ENCODE measurements around the gene MRM1. TPM values are rescaled to one million over a fixed set of nuclear protein-coding genes. Genes with fewer than 3 reads are reported as not detected.

MRM1 gene
- polyA plus RNA-seq, 2 of the 4 experiments (the other 2 are of a cell fraction) = 12.7 to 21.7 TPM

DNA sequence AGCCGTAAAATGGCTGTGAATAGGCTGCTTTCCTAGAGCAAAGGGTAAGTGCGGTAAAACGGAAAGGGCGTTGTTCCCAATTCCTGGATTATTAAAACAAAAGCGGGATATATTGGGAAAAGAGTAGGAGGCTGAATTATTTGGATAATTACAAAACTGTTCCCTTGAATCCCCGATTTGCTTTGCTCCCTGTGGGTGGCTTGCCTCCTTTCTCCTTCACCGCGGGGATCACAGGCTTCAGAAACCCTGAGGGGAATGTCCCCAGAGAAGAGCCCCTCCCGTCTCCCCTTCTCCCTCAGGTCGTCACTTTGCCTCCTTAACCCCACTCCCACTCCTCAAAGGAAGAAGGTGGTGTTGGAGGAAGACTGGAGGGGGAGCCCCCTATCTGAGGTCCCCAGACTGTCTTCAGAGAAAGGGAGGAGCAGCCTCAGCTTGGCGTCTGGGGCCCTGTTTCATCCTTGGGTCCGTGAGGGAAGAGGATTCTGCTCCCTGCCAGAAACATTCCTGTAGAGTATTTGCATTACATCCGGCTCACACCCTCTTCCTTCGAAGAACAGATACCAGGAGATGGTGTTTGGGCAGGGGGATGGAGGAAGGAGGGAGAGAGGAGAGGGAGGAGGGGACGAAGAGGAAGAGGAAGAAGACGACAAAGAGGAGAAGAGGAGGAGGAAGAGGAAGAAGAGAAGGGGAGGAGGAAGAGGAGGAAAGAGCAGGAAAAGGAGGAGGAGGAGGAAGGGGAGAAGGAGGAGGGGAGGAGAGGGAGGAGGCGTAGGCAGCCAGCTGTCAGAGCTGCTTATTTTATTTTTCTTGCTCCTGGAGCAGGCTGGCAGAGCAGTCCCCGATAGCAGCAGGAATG is 31.8 kb downstream of the MRM1 start:
- FAIRE-seq (no peak), ATAC-seq (no peak), DNase-seq (ENCODE audit: low read depth in 1 of 2, low spot score in 1 of 2) (no peak)
- ChIA-PET POLR2A (interaction anchor here (0.7 kb wide), 1 partner anchor 253 kb away, joined by 3 read pairs; no protein-coding TSS in a partner anchor), CTCF (interaction anchor here (0.6 to 17.4 kb wide), 5 partner anchors 9 to 415 kb away, joined by 3 to 263 read pairs (median 3); no protein-coding TSS in a partner anchor)
- Histone ChIP-seq H3K27ac (no peak overlapping the region), H3K4me1 (no peaks in the 10 kb centered on the region), H3K4me2 (no peak overlapping the region), H3K4me3 (no peak overlapping the region), H3K9me3 (no peaks in the 10 kb centered on the region)
- 52% methylated on average over 18 of the region's 18 CpGs for WGBS (ENCODE audit: missing lambda C conversion rate)
- no peak for TF ChIP-seq ESRRA (IDR thresholded peaks at IDR 0.05; ENCODE audit: borderline replicate concordance, low read length)
- TF ChIP-seq PHF8 (IDR thresholded peaks at IDR 0.05; ENCODE audit: borderline replicate concordance, low read depth) = no peak
- no peak for TF ChIP-seq JUN (IDR thresholded peaks at IDR 0.05)
- TF ChIP-seq NR3C1 (IDR thresholded peaks at IDR 0.05) = no peak
- TF ChIP-seq HOXB13 (CRISPR knock-in tag; IDR thresholded peaks at IDR 0.05; ENCODE audit: low read depth) = no peak
- no peak for TF ChIP-seq RCOR1 (IDR thresholded peaks at IDR 0.05; ENCODE audit: low read depth, low read length)
- TF ChIP-seq HOXA7 (CRISPR knock-in tag; IDR thresholded peaks at IDR 0.05) = no peak
- TF ChIP-seq TFCP2L1 (CRISPR knock-in tag; IDR thresholded peaks at IDR 0.05) = no peak

DNA sequence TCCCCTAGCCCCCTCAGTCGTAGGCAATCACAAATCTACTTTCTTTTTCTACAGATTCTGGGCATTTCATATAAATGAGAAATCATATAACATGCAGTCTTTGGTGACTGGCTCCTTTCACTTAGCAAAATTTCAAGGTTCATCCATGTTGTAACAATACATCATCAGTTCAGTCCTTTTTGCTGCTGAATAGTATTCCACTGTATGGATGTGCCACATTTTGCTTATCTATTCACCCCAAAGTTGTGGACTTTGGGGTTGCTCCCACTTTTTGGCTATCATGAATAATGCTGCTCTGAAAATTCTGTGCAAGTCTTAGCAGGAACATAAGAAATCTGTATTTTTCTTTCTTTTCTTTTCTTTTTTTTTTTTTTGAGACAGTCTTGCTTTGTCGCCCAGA is 39.0 kb downstream of the MRM1 start:
- FAIRE-seq (no peak), DNase-seq (ENCODE audit: low read depth in 1 of 2, low spot score in 1 of 2) (no peak), ATAC-seq (no peak)
- WGBS (ENCODE audit: missing lambda C conversion rate) = 82% methylated on average over 2 of the region's 2 CpGs
- H3K4me2 ChIP-seq = no peak overlapping the region
- no peaks in the 10 kb centered on the region for H3K4me1 ChIP-seq
- TF ChIP-seq, protein P1, sequence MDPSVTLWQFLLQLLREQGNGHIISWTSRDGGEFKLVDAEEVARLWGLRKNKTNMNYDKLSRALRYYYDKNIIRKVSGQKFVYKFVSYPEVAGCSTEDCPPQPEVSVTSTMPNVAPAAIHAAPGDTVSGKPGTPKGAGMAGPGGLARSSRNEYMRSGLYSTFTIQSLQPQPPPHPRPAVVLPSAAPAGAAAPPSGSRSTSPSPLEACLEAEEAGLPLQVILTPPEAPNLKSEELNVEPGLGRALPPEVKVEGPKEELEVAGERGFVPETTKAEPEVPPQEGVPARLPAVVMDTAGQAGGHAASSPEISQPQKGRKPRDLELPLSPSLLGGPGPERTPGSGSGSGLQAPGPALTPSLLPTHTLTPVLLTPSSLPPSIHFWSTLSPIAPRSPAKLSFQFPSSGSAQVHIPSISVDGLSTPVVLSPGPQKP (IDR thresholded peaks at IDR 0.05; ENCODE audit: low read depth, low read length) = no peak
- TF ChIP-seq, protein P2, sequence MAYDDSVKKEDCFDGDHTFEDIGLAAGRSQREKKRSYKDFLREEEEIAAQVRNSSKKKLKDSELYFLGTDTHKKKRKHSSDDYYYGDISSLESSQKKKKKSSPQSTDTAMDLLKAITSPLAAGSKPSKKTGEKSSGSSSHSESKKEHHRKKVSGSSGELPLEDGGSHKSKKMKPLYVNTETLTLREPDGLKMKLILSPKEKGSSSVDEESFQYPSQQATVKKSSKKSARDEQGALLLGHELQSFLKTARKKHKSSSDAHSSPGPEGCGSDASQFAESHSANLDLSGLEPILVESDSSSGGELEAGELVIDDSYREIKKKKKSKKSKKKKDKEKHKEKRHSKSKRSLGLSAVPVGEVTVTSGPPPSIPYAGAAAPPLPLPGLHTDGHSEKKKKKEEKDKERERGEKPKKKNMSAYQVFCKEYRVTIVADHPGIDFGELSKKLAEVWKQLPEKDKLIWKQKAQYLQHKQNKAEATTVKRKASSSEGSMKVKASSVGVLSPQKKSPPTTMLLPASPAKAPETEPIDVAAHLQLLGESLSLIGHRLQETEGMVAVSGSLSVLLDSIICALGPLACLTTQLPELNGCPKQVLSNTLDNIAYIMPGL (CRISPR knock-in tag; IDR thresholded peaks at IDR 0.05; ENCODE audit: borderline replicate concordance) = no peak
- no peak for TF ChIP-seq ZC3H11A (IDR thresholded peaks at IDR 0.05)
- no peak for TF ChIP-seq CHD4 (IDR thresholded peaks at IDR 0.05; ENCODE audit: borderline replicate concordance)
- no peak for TF ChIP-seq RAD21 (conservative IDR thresholded peaks at IDR 0.05 in 1 of 2, IDR thresholded peaks at IDR 0.05 in 1 of 2)
- TF ChIP-seq, protein P3, sequence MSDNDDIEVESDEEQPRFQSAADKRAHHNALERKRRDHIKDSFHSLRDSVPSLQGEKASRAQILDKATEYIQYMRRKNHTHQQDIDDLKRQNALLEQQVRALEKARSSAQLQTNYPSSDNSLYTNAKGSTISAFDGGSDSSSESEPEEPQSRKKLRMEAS (IDR thresholded peaks at IDR 0.05) = no peak
- no peak for TF ChIP-seq ESRRA (IDR thresholded peaks at IDR 0.05; ENCODE audit: borderline replicate concordance, low read length)
- no peak for TF ChIP-seq HOXA7 (CRISPR knock-in tag; IDR thresholded peaks at IDR 0.05)
- TF ChIP-seq TFCP2L1 (CRISPR knock-in tag; IDR thresholded peaks at IDR 0.05) = no peak
- TF ChIP-seq, protein P4, sequence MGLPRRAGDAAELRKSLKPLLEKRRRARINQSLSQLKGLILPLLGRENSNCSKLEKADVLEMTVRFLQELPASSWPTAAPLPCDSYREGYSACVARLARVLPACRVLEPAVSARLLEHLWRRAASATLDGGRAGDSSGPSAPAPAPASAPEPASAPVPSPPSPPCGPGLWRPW (IDR thresholded peaks at IDR 0.05) = no peak
- no peak for TF ChIP-seq RARB (CRISPR knock-in tag; IDR thresholded peaks at IDR 0.05)
- no peak for TF ChIP-seq ZNF302 (CRISPR knock-in tag; IDR thresholded peaks at IDR 0.05)
- no peak for TF ChIP-seq POLR2A (IDR thresholded peaks at IDR 0.05; ENCODE audit: low read length)
- TF ChIP-seq, protein P5, sequence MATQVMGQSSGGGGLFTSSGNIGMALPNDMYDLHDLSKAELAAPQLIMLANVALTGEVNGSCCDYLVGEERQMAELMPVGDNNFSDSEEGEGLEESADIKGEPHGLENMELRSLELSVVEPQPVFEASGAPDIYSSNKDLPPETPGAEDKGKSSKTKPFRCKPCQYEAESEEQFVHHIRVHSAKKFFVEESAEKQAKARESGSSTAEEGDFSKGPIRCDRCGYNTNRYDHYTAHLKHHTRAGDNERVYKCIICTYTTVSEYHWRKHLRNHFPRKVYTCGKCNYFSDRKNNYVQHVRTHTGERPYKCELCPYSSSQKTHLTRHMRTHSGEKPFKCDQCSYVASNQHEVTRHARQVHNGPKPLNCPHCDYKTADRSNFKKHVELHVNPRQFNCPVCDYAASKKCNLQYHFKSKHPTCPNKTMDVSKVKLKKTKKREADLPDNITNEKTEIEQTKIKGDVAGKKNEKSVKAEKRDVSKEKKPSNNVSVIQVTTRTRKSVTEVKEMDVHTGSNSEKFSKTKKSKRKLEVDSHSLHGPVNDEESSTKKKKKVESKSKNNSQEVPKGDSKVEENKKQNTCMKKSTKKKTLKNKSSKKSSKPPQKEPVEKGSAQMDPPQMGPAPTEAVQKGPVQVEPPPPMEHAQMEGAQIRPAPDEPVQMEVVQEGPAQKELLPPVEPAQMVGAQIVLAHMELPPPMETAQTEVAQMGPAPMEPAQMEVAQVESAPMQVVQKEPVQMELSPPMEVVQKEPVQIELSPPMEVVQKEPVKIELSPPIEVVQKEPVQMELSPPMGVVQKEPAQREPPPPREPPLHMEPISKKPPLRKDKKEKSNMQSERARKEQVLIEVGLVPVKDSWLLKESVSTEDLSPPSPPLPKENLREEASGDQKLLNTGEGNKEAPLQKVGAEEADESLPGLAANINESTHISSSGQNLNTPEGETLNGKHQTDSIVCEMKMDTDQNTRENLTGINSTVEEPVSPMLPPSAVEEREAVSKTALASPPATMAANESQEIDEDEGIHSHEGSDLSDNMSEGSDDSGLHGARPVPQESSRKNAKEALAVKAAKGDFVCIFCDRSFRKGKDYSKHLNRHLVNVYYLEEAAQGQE (IDR thresholded peaks at IDR 0.05) = no peak
- TF ChIP-seq HOXB5 (CRISPR knock-in tag; IDR thresholded peaks at IDR 0.05) = no peak
- no peak for TF ChIP-seq HDAC2 (IDR thresholded peaks at IDR 0.05)
- TF ChIP-seq SREBF2 (IDR thresholded peaks at IDR 0.05) = no peak
- TF ChIP-seq CBX2 (IDR thresholded peaks at IDR 0.05; ENCODE audit: borderline replicate concordance, low read depth) = no peak
- no peak for TF ChIP-seq PHF8 (IDR thresholded peaks at IDR 0.05; ENCODE audit: borderline replicate concordance, low read depth)
- TF ChIP-seq NPAS2 (CRISPR knock-in tag; IDR thresholded peaks at IDR 0.05; ENCODE audit: borderline replicate concordance) = no peak
- POLR2A ChIA-PET = no interaction called here
- H3K4me3 ChIP-seq = no peak overlapping the region
- no peak overlapping the region for H3K27ac ChIP-seq
- H3K9me3 ChIP-seq = no peaks in the 10 kb centered on the region
- CTCF ChIA-PET = interaction anchor here (1.2 to 4.9 kb wide), 3 partner anchors 11 to 572 kb away, joined by 3 to 39 read pairs (median 3); no protein-coding TSS in a partner anchor
